ENCODE data around the gene MAGEA11.
"Not testable (repeated sequence)": the region's sequence is repeated elsewhere in the genome, so short reads cannot be mapped to it uniquely, and the experiment has no call there.

MAGEA11 gene

GRCh38 chrX:149707147-149707901 is 4.5 kb upstream of the MAGEA11 start:
- H3K27me3 Mint-ChIP-seq: no peaks in the 10 kb centered on the region
- no peaks in the 10 kb centered on the region for H3K4me1 Mint-ChIP-seq

GRCh38 chrX:149712831-149713230 is 971 bp downstream of the MAGEA11 start:
- Mint-ChIP-seq H3K27ac (no peak overlapping the region), H3K36me3 (no peaks in the 10 kb centered on the region), H3K9me3 (no peaks in the 10 kb centered on the region), H3K4me1 (peaks cover 20% of the 10 kb centered on the region), H3K27me3 (no peaks in the 10 kb centered on the region), H3K4me3 (no peak overlapping the region)
- no peak for ATAC-seq

More at GRCh38 chrX:149707147-149707901, 4.5 kb upstream of the MAGEA11 start:
- H3K27ac Mint-ChIP-seq: no peak overlapping the region
- no peaks in the 10 kb centered on the region for H3K9me3 Mint-ChIP-seq
- no peaks in the 10 kb centered on the region for H3K36me3 Mint-ChIP-seq
- ATAC-seq: no peak
- no peak overlapping the region for H3K4me3 Mint-ChIP-seq

GRCh38 chrX:149713279-149714050 is 1.6 kb downstream of the MAGEA11 start:
- Mint-ChIP-seq H3K4me1 (peaks cover 20% of the 10 kb centered on the region), H3K36me3 (no peaks in the 10 kb centered on the region), H3K27ac (no peak overlapping the region), H3K4me3 (no peak overlapping the region), H3K9me3 (no peaks in the 10 kb centered on the region), H3K27me3 (no peaks in the 10 kb centered on the region)
- no peak for ATAC-seq

- Mint-ChIP-seq H3K27ac (peak overlapping the region; percentile 19), H3K27me3 (no peaks in the 10 kb centered on the region), H3K4me3 (no peak overlapping the region), H3K36me3 (no peaks in the 10 kb centered on the region), H3K4me1 (peaks cover 20% of the 10 kb centered on the region), H3K9me3 (no peaks in the 10 kb centered on the region)
- peak; percentile 57 for ATAC-seq
Measured at GRCh38 chrX:149715468-149715867, 3.6 kb downstream of the MAGEA11 start.

GRCh38 chrX:149716632-149717031 is 4.8 kb downstream of the MAGEA11 start:
- no peak overlapping the region for H3K4me3 Mint-ChIP-seq
- peaks cover 20% of the 10 kb centered on the region for H3K4me1 Mint-ChIP-seq
- no peak for ATAC-seq
- no peaks in the 10 kb centered on the region for H3K27me3 Mint-ChIP-seq
- H3K36me3 Mint-ChIP-seq: no peaks in the 10 kb centered on the region
- no peaks in the 10 kb centered on the region for H3K9me3 Mint-ChIP-seq
- H3K27ac Mint-ChIP-seq: peak overlapping the region; percentile 19

- Mint-ChIP-seq H3K9me3 (no peaks in the 10 kb centered on the region), H3K27me3 (no peaks in the 10 kb centered on the region), H3K4me1 (peaks cover 20% of the 10 kb centered on the region), H3K4me3 (no peak overlapping the region), H3K27ac (no peak overlapping the region), H3K36me3 (no peaks in the 10 kb centered on the region)
- no peak for ATAC-seq
Measured at GRCh38 chrX:149717803-149718202, 5.9 kb downstream of the MAGEA11 start.

- Mint-ChIP-seq H3K9me3 (no peaks in the 10 kb centered on the region), H3K4me1 (peaks cover 20% of the 10 kb centered on the region), H3K27ac (no peak overlapping the region), H3K36me3 (no peaks in the 10 kb centered on the region), H3K4me3 (no peak overlapping the region), H3K27me3 (no peaks in the 10 kb centered on the region)
- ATAC-seq: no peak
Measured at GRCh38 chrX:149718757-149719156, 6.9 kb downstream of the MAGEA11 start.

- Mint-ChIP-seq H3K36me3 (no peaks in the 10 kb centered on the region), H3K9me3 (no peaks in the 10 kb centered on the region), H3K4me1 (peaks cover 15% of the 10 kb centered on the region), H3K4me3 (no peak overlapping the region), H3K27ac (no peak overlapping the region), H3K27me3 (no peaks in the 10 kb centered on the region)
- ATAC-seq: no peak
Measured at GRCh38 chrX:149720021-149720689, 8.3 kb downstream of the MAGEA11 start.

- H3K27ac Mint-ChIP-seq, H3K27me3 Mint-ChIP-seq, ATAC-seq, H3K36me3 Mint-ChIP-seq, H3K4me3 Mint-ChIP-seq, H3K4me1 Mint-ChIP-seq, H3K9me3 Mint-ChIP-seq: not testable (repeated sequence)
Measured at GRCh38 chrX:149721241-149721640, 9.4 kb downstream of the MAGEA11 start.

GRCh38 chrX:149721778-149722177 is 9.9 kb downstream of the MAGEA11 start:
- H3K4me1 Mint-ChIP-seq: no peaks in the 10 kb centered on the region
- H3K36me3 Mint-ChIP-seq: no peaks in the 10 kb centered on the region
- no peak for ATAC-seq
- H3K4me3 Mint-ChIP-seq: no peak overlapping the region
- H3K27me3 Mint-ChIP-seq: no peaks in the 10 kb centered on the region
- no peaks in the 10 kb centered on the region for H3K9me3 Mint-ChIP-seq
- no peak overlapping the region for H3K27ac Mint-ChIP-seq

GRCh38 chrX:149723583-149724118 is 11.8 kb downstream of the MAGEA11 start:
- H3K4me1 Mint-ChIP-seq, H3K4me3 Mint-ChIP-seq, ATAC-seq, H3K27ac Mint-ChIP-seq, H3K27me3 Mint-ChIP-seq, H3K9me3 Mint-ChIP-seq, H3K36me3 Mint-ChIP-seq: not testable (repeated sequence)

- H3K36me3 Mint-ChIP-seq, H3K27ac Mint-ChIP-seq, ATAC-seq, H3K27me3 Mint-ChIP-seq, H3K9me3 Mint-ChIP-seq, H3K4me3 Mint-ChIP-seq, H3K4me1 Mint-ChIP-seq: not testable (repeated sequence)
Measured at GRCh38 chrX:149727308-149727707, 15.4 kb downstream of the MAGEA11 start.

GRCh38 chrX:149742269-149742668 is 30.4 kb downstream of the MAGEA11 start:
- not testable (repeated sequence) for H3K4me3 Mint-ChIP-seq, H3K27ac Mint-ChIP-seq, H3K4me1 Mint-ChIP-seq, H3K36me3 Mint-ChIP-seq, H3K27me3 Mint-ChIP-seq, ATAC-seq, H3K9me3 Mint-ChIP-seq

GRCh38 chrX:149746390-149747007 is 34.6 kb downstream of the MAGEA11 start:
- not testable (repeated sequence) for ATAC-seq, H3K4me3 Mint-ChIP-seq, H3K27ac Mint-ChIP-seq

More at GRCh38 chrX:149746390-149747007, 34.6 kb downstream of the MAGEA11 start:
- not testable (repeated sequence) for H3K36me3 Mint-ChIP-seq, H3K4me1 Mint-ChIP-seq, H3K9me3 Mint-ChIP-seq, H3K27me3 Mint-ChIP-seq

Data from stimulated activated memory B cell treated with anti-CD40 and anti-IgM and Interleukin-4, amounts not matched to agents 10 μg/mL and 1 μg/mL and 100 μg/mL, for 72 hours (primary cell).